Fibroblast of lung (primary cell): ENCODE data around the gene OPN3. TPM values are rescaled to one million over a fixed set of nuclear protein-coding genes. Genes with fewer than 3 reads are reported as not detected.

Source experiments
- DNase-seq, 2 donors: peaks; one replicate each; pipeline versions ENCODE4 v3.0.0 to v3.0.0-alpha.2; 2010; ENCODE audit warnings: low read depth in 2 of 2
- H2AFZ ChIP-seq: 2 replicates; pipeline ENCODE4 v1.5.1; 2012; ENCODE audit warnings: low read length, control low read depth, inconsistent platforms
- H3K27ac ChIP-seq: 2 replicates; pipeline ENCODE4 v1.5.1; 2011; ENCODE audit warnings: low read length, control low read depth; ENCODE audit not compliant: insufficient read depth
- H3K27me3 ChIP-seq: 2 replicates; pipeline ENCODE4 v1.5.1; 2011; ENCODE audit warnings: mild to moderate bottlenecking, low read length; ENCODE audit not compliant: control insufficient read depth, insufficient read depth
- H3K36me3 ChIP-seq: 2 replicates; pipeline ENCODE4 v1.5.1; 2011; ENCODE audit warnings: low read length; ENCODE audit not compliant: control insufficient read depth, insufficient read depth
- H3K4me1 ChIP-seq: 2 replicates; pipeline ENCODE4 v1.5.1; 2011; ENCODE audit warnings: low read length; ENCODE audit not compliant: control insufficient read depth, insufficient read depth; ENCODE audit errors: extremely low read depth
- H3K4me2 ChIP-seq: 2 replicates; pipeline ENCODE4 v1.5.1; 2011; ENCODE audit warnings: low read length, control low read depth; ENCODE audit not compliant: insufficient read depth; ENCODE audit errors: extremely low read depth
- H3K4me3 ChIP-seq, 4 experiments: fragments of 200-600 bp in 1 of 4; sonication (generic) in 1 of 4; replicated peaks in 1 of 4; 2 replicates each; pipeline ENCODE4 v1.5.1; 2011 to 2016; ENCODE audit warnings: low read length in 4 of 4, low read depth in 3 of 4, mild to moderate bottlenecking in 3 of 4, control low read depth in 2 of 4, inconsistent platforms in 1 of 4, mixed read lengths in 1 of 4; ENCODE audit not compliant: insufficient read depth in 1 of 4; ENCODE audit errors: control extremely low read depth in 1 of 4
- H3K79me2 ChIP-seq: 2 replicates; pipeline ENCODE4 v1.5.1; 2012; ENCODE audit warnings: mild to moderate bottlenecking, low read length, inconsistent platforms; ENCODE audit not compliant: control insufficient read depth, insufficient read depth
- H3K9ac ChIP-seq: 2 replicates; pipeline ENCODE4 v1.5.1; 2011; ENCODE audit warnings: mild to moderate bottlenecking, low read length, control low read depth; ENCODE audit not compliant: insufficient read depth
- H3K9me3 ChIP-seq: 2 replicates; pipeline ENCODE4 v1.5.1; 2012; ENCODE audit warnings: low read depth, low read length; ENCODE audit not compliant: control insufficient read depth, insufficient read depth
- H4K20me1 ChIP-seq: 2 replicates; pipeline ENCODE4 v1.5.1; 2011; ENCODE audit warnings: low read length; ENCODE audit not compliant: control insufficient read depth, insufficient read depth; ENCODE audit errors: extremely low read depth
- EZH2 ChIP-seq: IDR thresholded peaks from 2 replicates; pipeline ENCODE4 v1.5.1; 2012; ENCODE audit warnings: low read length, control low read depth, mild to moderate bottlenecking; ENCODE audit errors: missing control alignments
- polyA plus RNA-seq, 2 donors: library from polyadenylated mRNA; depleted of rRNA in 1 of 2; stranded (reverse) in 1 of 2; unstranded in 1 of 2; fragments of >200 nt; gene quantifications; 2 replicates each; pipeline ENCODE4 v1.2.1, GENCODE V29; 2011 to 2012; ENCODE audit warnings: missing spikeins in 1 of 2
- total RNA-seq: library from RNA; depleted of rRNA; stranded (reverse); fragments of >200 nt; gene quantifications from 2 replicates; pipeline ENCODE4 v1.2.1, GENCODE V29; 2014
- TF ChIP-seq, protein P1 (sequence below), 2 donors: IDR thresholded peaks in 1 of 2; conservative IDR thresholded peaks in 1 of 2; 1 replicate in 1 of 2; 2 replicates in 1 of 2; pipeline ENCODE4 v1.5.1; 2011 to 2012; ENCODE audit warnings: low read length in 2 of 2, control low read depth in 1 of 2, inconsistent platforms in 1 of 2, low read depth in 1 of 2, mild to moderate bottlenecking in 1 of 2

The OPN3 gene
- total and polyA plus RNA-seq, 2 donors (not counting 1 experiment from before 2014, with no cell fraction given), result 32.5 to 58.9 TPM

DNA sequence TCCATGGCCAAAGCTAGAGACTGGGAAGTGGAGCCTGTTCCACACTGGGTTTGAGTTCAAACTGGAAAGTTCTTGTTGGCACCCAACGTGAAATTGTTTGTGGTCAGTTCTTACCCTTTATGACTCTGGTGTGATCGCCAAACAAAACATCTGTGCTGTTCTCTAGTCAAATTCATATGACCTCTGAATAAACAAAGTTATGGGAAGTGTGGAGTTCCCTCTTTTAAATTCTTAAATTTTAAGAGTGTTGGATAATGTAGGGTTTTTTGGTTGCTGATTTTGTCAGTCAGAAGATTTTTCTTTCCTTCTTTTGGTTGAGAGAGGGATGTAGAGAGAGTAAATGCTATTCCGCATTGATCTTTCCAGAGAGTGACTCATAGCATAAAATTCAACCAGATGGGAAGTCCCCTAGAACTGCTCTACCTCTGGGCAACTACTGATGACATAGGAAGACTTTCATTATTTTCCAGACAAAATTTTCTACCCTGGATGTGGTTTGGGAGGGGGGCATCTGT lies 36.4 kb downstream of the OPN3 start:
- H3K27me3 ChIP-seq, result no peaks in the 10 kb centered on the region
- DNase-seq, result peak; percentile 82 to 87
- peak overlapping the region; percentile 4 for H3K4me2 ChIP-seq
- no peak for TF ChIP-seq EZH2
- TF ChIP-seq, protein P1, sequence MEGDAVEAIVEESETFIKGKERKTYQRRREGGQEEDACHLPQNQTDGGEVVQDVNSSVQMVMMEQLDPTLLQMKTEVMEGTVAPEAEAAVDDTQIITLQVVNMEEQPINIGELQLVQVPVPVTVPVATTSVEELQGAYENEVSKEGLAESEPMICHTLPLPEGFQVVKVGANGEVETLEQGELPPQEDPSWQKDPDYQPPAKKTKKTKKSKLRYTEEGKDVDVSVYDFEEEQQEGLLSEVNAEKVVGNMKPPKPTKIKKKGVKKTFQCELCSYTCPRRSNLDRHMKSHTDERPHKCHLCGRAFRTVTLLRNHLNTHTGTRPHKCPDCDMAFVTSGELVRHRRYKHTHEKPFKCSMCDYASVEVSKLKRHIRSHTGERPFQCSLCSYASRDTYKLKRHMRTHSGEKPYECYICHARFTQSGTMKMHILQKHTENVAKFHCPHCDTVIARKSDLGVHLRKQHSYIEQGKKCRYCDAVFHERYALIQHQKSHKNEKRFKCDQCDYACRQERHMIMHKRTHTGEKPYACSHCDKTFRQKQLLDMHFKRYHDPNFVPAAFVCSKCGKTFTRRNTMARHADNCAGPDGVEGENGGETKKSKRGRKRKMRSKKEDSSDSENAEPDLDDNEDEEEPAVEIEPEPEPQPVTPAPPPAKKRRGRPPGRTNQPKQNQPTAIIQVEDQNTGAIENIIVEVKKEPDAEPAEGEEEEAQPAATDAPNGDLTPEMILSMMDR (conservative IDR thresholded peaks at IDR 0.05 in 1 of 2, IDR thresholded peaks at IDR 0.05 in 1 of 2; ENCODE audit: low read depth in 1 of 2, low read length in 2 of 2), result no peak
- no peaks in the 10 kb centered on the region for H4K20me1 ChIP-seq
- H3K27ac ChIP-seq, result no peak overlapping the region
- H3K79me2 ChIP-seq, result no peaks in the 10 kb centered on the region
- H3K36me3 ChIP-seq, result no peaks in the 10 kb centered on the region
- H3K9me3 ChIP-seq, result no peaks in the 10 kb centered on the region
- peaks cover 2% of the 10 kb centered on the region for H3K4me1 ChIP-seq
- no peak overlapping the region for H2AFZ ChIP-seq
- no peak overlapping the region for H3K4me3 ChIP-seq
- no peak overlapping the region for H3K9ac ChIP-seq

DNA sequence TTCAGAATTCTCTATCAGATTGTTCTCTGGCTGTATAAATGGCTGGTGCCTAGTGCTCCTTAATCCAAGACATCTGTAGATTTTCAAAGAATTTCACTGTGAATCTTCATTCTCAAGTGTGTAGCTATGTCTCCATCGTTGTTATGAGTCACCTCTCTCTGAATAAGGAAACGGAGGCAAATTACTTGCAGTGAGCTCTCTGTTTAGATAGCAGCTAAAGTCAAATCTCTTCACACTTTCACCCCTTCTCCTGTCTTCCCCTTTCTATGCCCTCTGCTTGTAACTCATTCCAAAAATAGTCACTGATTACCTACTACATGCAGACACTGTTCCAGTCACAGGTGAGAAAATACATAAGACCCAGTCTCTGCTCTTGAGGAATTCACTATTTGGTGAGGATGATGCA lies 39.7 kb downstream of the OPN3 start:
- no peak for TF ChIP-seq EZH2
- TF ChIP-seq, protein P1 (conservative IDR thresholded peaks at IDR 0.05 in 1 of 2, IDR thresholded peaks at IDR 0.05 in 1 of 2; ENCODE audit: low read depth in 1 of 2, low read length in 2 of 2), result no peak
- H3K27me3 ChIP-seq, result no peaks in the 10 kb centered on the region
- no peaks in the 10 kb centered on the region for H3K9me3 ChIP-seq
- no peak overlapping the region for H3K27ac ChIP-seq
- no peaks in the 10 kb centered on the region for H3K4me1 ChIP-seq
- no peak overlapping the region for H2AFZ ChIP-seq
- H3K36me3 ChIP-seq, result no peaks in the 10 kb centered on the region
- no peaks in the 10 kb centered on the region for H4K20me1 ChIP-seq
- peak in 1 of 2 donors; percentile 38 for DNase-seq
- H3K9ac ChIP-seq, result no peak overlapping the region
- H3K79me2 ChIP-seq, result no peaks in the 10 kb centered on the region
- H3K4me3 ChIP-seq, result no peak overlapping the region
- no peak overlapping the region for H3K4me2 ChIP-seq

DNA sequence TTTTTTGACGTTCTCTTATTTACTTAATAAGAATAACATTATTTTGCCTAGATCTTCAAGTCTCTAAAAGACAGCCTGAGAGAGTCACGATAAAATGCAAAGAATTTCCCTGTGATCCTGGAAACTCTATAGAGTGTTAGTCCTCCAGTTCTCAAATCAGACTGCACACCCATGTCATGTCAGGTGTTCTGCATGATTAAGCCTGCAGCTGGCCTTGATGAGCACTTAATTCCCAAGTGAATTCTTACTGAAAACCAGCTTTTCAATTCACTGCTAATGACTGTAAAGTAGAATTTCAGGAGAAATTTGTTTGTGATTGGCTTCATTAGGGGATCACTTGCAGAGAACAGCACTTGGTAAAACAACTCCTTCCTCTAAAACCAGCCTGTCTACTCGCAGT lies 41.9 kb downstream of the OPN3 start:
- no peaks in the 10 kb centered on the region for H3K36me3 ChIP-seq
- H3K4me2 ChIP-seq, result no peak overlapping the region
- H3K27me3 ChIP-seq, result no peaks in the 10 kb centered on the region
- no peak for DNase-seq
- H3K79me2 ChIP-seq, result no peaks in the 10 kb centered on the region
- no peaks in the 10 kb centered on the region for H4K20me1 ChIP-seq
- no peaks in the 10 kb centered on the region for H3K4me1 ChIP-seq
- TF ChIP-seq, protein P1 (conservative IDR thresholded peaks at IDR 0.05 in 1 of 2, IDR thresholded peaks at IDR 0.05 in 1 of 2; ENCODE audit: low read depth in 1 of 2, low read length in 2 of 2), result no peak
- TF ChIP-seq EZH2, result no peak
- no peak overlapping the region for H2AFZ ChIP-seq
- H3K27ac ChIP-seq, result no peak overlapping the region
- H3K9me3 ChIP-seq, result no peaks in the 10 kb centered on the region
- no peak overlapping the region for H3K4me3 ChIP-seq
- H3K9ac ChIP-seq, result no peak overlapping the region
